Measurements from ENCODE around the gene ATP11A. TPM values are rescaled to one million over a fixed set of nuclear protein-coding genes. Genes with fewer than 3 reads are reported as not detected.

The ATP11A gene
- total RNA-seq, 2 donors from 2014 or later: 15.2 to 38.4 TPM

DNA sequence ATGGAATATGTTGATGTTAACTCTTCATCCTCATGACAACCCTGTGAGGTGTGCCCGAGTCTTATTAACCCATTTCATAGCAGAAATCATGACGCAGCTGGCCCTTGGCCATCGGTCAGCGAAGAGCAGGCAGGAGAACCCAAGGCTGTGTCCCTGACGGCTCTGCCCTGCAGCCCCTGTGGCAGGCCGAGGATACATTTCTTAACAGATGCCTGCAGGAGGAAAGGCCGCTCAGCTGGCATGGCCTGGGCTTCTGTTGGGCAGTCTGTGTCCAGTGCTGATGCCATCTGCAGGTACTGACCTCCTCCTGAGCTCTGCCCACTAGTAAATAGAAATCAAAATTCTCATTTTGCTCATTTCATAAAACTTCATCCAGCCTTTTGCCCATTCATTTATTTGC is 243.8 kb downstream of the ATP11A start:
- H3K4me1 ChIP-seq (ENCODE audit: control insufficient read depth in 1 of 2, low read depth in 2 of 2): peaks cover 2 to 9% of the 10 kb centered on the region in 2 donors
- H3K4me3 ChIP-seq: no peak overlapping the region
- H3K27ac ChIP-seq: no peak overlapping the region
- no peaks in the 10 kb centered on the region for H3K36me3 ChIP-seq
- TF ChIP-seq, protein P1, sequence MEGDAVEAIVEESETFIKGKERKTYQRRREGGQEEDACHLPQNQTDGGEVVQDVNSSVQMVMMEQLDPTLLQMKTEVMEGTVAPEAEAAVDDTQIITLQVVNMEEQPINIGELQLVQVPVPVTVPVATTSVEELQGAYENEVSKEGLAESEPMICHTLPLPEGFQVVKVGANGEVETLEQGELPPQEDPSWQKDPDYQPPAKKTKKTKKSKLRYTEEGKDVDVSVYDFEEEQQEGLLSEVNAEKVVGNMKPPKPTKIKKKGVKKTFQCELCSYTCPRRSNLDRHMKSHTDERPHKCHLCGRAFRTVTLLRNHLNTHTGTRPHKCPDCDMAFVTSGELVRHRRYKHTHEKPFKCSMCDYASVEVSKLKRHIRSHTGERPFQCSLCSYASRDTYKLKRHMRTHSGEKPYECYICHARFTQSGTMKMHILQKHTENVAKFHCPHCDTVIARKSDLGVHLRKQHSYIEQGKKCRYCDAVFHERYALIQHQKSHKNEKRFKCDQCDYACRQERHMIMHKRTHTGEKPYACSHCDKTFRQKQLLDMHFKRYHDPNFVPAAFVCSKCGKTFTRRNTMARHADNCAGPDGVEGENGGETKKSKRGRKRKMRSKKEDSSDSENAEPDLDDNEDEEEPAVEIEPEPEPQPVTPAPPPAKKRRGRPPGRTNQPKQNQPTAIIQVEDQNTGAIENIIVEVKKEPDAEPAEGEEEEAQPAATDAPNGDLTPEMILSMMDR (IDR thresholded peaks at IDR 0.05): no peak
- DNase-seq (ENCODE audit: low spot score) (no peak), ATAC-seq (ENCODE audit: insufficient number of reproducible peaks, low FRiP score, low read depth) (no peak)
- H3K9me3 ChIP-seq: no peaks in the 10 kb centered on the region
- no peaks in the 10 kb centered on the region for H3K27me3 ChIP-seq (replicated peaks; ENCODE audit: insufficient read depth)

DNA sequence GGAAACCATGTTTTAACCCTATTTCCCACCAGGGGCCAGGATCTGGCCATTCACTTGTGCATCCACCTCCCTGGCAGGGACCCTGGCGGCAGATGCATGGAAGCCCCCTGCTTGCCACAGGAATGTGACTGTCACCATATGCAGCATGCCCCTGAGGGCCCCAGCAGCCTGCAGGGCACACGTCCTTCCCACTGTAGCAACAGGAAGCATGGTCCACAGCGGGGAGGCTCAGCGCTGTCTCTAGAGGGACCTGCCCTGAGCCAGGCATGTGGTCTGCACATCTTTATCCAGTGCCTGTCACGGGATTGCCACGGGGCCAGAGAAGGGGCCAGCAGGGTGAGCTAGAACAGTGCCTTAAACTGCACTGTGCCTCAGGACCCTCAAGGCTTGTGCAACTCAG is 244.2 kb downstream of the ATP11A start:
- Histone ChIP-seq H3K4me3 (no peak overlapping the region), H3K27ac (no peak overlapping the region), H3K36me3 (no peaks in the 10 kb centered on the region), H3K9me3 (no peaks in the 10 kb centered on the region), H3K27me3 (replicated peaks; ENCODE audit: insufficient read depth) (no peaks in the 10 kb centered on the region), H3K4me1 (ENCODE audit: control insufficient read depth in 1 of 2, low read depth in 2 of 2) (peaks cover 2 to 5% of the 10 kb centered on the region in 2 donors)
- TF ChIP-seq, protein P1 (IDR thresholded peaks at IDR 0.05): no peak
- DNase-seq (ENCODE audit: low spot score) (no peak), ATAC-seq (ENCODE audit: insufficient number of reproducible peaks, low FRiP score, low read depth) (no peak)

Other genes starting within 250 kb of the ATP11A start
- gene TUBGCP3, start 101.9 kb upstream of the ATP11A start, total RNA-seq: 10 to 100 TPM; 31.0 to 32.9 TPM

All from thoracic aorta (tissue), 2 donors.